ENCODE measurements around the gene FAM53B. TPM values are rescaled to one million over a fixed set of nuclear protein-coding genes. Genes with fewer than 3 reads are reported as not detected.

Gene FAM53B
- total RNA-seq, 2 donors from 2014 or later = 19.3 to 22.6 TPM

DNA sequence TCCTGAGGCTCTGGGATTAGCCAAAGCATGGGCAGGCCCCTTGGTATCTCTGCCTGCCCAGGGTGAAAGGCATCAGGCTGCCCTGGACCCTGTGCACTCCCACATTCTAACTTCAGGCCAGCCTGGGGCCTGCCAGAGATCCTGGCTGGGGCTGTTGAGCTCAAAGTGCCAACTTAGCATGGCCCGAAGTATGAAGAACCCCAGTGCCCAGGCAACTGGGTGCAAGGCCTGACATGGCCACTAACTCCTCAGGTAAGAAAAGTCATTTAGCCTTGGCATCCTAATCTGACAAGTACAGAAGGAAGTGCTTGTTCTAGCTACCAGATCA is 43.2 kb downstream of the FAM53B start:
- H3K27ac ChIP-seq (ENCODE audit: low read depth, low read length) = peak overlapping the region; percentile 16
- Mint-ChIP-seq H3K27me3 (ENCODE audit: insufficient read depth) (no peaks in the 10 kb centered on the region), H3K4me1 (peaks cover 2% of the 10 kb centered on the region), H3K9me3 (no peaks in the 10 kb centered on the region), H3K36me3 (ENCODE audit: low read depth) (peaks cover 7% of the 10 kb centered on the region), H3K4me3 (no peak overlapping the region), H3K27ac (peak overlapping the region; percentile 7)
- TF ChIP-seq, protein P1, sequence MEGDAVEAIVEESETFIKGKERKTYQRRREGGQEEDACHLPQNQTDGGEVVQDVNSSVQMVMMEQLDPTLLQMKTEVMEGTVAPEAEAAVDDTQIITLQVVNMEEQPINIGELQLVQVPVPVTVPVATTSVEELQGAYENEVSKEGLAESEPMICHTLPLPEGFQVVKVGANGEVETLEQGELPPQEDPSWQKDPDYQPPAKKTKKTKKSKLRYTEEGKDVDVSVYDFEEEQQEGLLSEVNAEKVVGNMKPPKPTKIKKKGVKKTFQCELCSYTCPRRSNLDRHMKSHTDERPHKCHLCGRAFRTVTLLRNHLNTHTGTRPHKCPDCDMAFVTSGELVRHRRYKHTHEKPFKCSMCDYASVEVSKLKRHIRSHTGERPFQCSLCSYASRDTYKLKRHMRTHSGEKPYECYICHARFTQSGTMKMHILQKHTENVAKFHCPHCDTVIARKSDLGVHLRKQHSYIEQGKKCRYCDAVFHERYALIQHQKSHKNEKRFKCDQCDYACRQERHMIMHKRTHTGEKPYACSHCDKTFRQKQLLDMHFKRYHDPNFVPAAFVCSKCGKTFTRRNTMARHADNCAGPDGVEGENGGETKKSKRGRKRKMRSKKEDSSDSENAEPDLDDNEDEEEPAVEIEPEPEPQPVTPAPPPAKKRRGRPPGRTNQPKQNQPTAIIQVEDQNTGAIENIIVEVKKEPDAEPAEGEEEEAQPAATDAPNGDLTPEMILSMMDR (conservative IDR thresholded peaks at IDR 0.05) = no peak
- H3K9ac ChIP-seq (ENCODE audit: extremely low read depth, low read length, poor library complexity, severe bottlenecking) = no peak overlapping the region
- H3K36me3 ChIP-seq (ENCODE audit: control insufficient read depth, insufficient read depth, low read length) = peaks cover 12% of the 10 kb centered on the region
- DNase-seq = no peak
- no peaks in the 10 kb centered on the region for H3K27me3 ChIP-seq (ENCODE audit: control insufficient read depth, insufficient read depth, low read length, poor library complexity, severe bottlenecking)
- no peaks in the 10 kb centered on the region for H3K9me3 ChIP-seq (ENCODE audit: control insufficient read depth, low read length)
- H3K4me1 ChIP-seq (ENCODE audit: control insufficient read depth, insufficient read depth, low read length) = no peaks in the 10 kb centered on the region
- no peak overlapping the region for H3K4me3 ChIP-seq (ENCODE audit: low read length)
- 90 to 100% methylated on average over 1 of the region's 1 CpG for WGBS, 2 experiments (ENCODE audit: insufficient coverage in 1 of 2, insufficient read length in 1 of 2)

DNA sequence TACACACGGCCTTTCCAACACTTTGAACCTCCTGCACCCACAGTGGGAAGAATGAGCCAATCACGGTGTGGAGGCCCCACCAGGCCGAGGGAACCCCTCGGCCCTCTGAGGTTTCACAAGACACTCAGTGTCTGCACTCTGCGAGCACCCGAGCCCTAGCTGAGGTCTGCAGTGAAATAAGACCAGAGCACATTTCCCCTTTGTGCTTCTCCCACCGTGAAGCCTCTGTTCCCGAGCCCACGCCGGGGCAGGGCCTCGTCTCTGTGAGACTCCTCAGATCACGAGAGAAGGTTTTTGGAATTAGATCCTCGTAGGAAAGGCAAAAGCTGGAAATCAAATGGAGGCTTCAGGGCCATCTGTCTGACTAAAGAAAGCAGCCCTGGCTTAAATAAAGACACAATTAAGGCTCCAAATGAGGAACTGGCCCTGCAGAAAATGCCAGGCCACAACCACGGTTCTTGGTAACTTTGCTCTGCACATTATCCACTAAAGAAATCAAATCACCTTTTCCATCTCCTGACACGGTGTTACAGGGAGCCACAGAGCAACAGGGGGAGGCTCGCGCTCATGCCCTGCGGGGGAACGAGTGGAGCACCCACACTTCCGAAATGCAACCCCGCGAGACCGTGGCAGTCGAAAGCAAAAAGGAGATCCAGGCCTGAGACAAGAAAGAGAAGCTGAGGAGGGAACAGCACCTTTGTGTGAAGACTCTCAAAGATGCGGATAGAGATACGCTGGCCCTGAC is 43.7 kb downstream of the FAM53B start:
- H3K27ac ChIP-seq (ENCODE audit: low read depth, low read length) = peak overlapping the region; percentile 16
- WGBS, 2 experiments (ENCODE audit: insufficient coverage in 1 of 2, insufficient read length in 1 of 2) = 94 to 96% methylated on average over 21 to 26 of the region's 26 CpGs
- peak overlapping the region; percentile 69 for H3K27ac Mint-ChIP-seq

DNA sequence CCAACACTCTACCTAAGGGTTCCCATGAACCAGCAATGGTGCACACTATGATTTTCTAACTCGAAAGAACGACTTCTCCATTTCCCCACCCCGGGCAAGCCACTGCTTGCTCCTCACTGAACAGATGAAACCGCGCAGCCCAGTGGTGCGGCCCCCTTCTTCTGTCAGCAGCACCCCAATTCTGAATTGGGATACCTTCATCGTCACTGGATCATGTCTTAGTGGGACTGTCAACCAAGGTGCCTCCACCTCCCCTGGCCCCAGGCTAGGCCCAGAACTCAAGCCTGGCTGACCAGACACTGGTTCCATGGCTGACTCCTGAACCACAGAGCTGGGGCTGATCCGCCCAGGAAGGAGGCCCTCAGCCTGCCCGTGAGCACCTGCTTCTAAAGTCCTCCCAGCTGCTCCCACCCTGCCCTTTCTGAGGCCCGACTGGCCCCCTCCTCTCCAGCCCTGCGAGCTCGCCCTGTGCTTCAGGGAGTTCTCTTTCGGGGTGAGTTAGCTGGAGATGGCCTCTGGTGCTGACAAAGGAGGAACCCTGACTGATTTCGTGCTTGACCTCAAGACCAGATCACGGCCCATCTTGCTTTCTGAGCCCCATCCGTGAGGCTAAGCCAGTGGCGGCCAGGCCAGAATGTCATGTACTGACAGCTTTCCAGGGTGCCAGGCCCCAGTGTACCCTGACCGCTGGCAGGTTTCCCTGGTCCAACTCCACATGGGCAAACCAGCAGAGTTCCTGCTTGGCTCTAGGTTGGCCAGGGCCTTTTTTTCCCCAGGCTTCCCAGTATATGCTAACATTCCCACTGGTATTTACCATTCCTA is 44.5 kb downstream of the FAM53B start:
- Histone ChIP-seq H3K27ac (ENCODE audit: low read depth, low read length) (no peak overlapping the region), H3K4me3 (ENCODE audit: low read length) (no peak overlapping the region), H3K36me3 (ENCODE audit: control insufficient read depth, insufficient read depth, low read length) (peaks cover 20% of the 10 kb centered on the region), H3K9me3 (ENCODE audit: control insufficient read depth, low read length) (no peaks in the 10 kb centered on the region), H3K9ac (ENCODE audit: extremely low read depth, low read length, poor library complexity, severe bottlenecking) (no peak overlapping the region), H3K4me1 (ENCODE audit: control insufficient read depth, insufficient read depth, low read length) (no peaks in the 10 kb centered on the region), H3K27me3 (ENCODE audit: control insufficient read depth, insufficient read depth, low read length, poor library complexity, severe bottlenecking) (no peaks in the 10 kb centered on the region)
- DNase-seq = no peak
- Mint-ChIP-seq H3K4me1 (peaks cover 2% of the 10 kb centered on the region), H3K9me3 (no peaks in the 10 kb centered on the region), H3K36me3 (ENCODE audit: low read depth) (peaks cover 16% of the 10 kb centered on the region), H3K4me3 (no peak overlapping the region), H3K27ac (peak overlapping the region; percentile 64), H3K27me3 (ENCODE audit: insufficient read depth) (no peaks in the 10 kb centered on the region)
- TF ChIP-seq, protein P1 (conservative IDR thresholded peaks at IDR 0.05) = no peak
- whole genome bisulfite sequencing, 2 experiments (ENCODE audit: insufficient coverage in 1 of 2, insufficient read length in 1 of 2) = 92 to 95% methylated on average over 15 to 18 of the region's 18 CpGs

More for the DNA sequence above, 43.7 kb downstream of the FAM53B start:
- H3K9me3 Mint-ChIP-seq = no peaks in the 10 kb centered on the region
- TF ChIP-seq, protein P1 (conservative IDR thresholded peaks at IDR 0.05) = no peak
- H3K4me3 ChIP-seq (ENCODE audit: low read length) = no peak overlapping the region
- H3K9me3 ChIP-seq (ENCODE audit: control insufficient read depth, low read length) = no peaks in the 10 kb centered on the region
- H3K9ac ChIP-seq (ENCODE audit: extremely low read depth, low read length, poor library complexity, severe bottlenecking) = no peak overlapping the region
- peaks cover 12% of the 10 kb centered on the region for H3K36me3 Mint-ChIP-seq (ENCODE audit: low read depth)
- H3K4me1 Mint-ChIP-seq = peaks cover 2% of the 10 kb centered on the region
- no peak overlapping the region for H3K4me3 Mint-ChIP-seq
- DNase-seq = no peak
- no peaks in the 10 kb centered on the region for H3K27me3 Mint-ChIP-seq (ENCODE audit: insufficient read depth)
- H3K27me3 ChIP-seq (ENCODE audit: control insufficient read depth, insufficient read depth, low read length, poor library complexity, severe bottlenecking) = no peaks in the 10 kb centered on the region
- H3K36me3 ChIP-seq (ENCODE audit: control insufficient read depth, insufficient read depth, low read length) = peaks cover 15% of the 10 kb centered on the region
- H3K4me1 ChIP-seq (ENCODE audit: control insufficient read depth, insufficient read depth, low read length) = no peaks in the 10 kb centered on the region
